Activated T-helper 1 cell treated with anti-CD3 and anti-CD28 coated beads, Interleukin-12 subunit alpha, Interleukin-12 subunit beta, Interleukin-2, Interleukin-4 antibody, amounts not matched to agents 30 ng/mL and 10 ng/mL and 1 ng/mL, durations not matched to agents 14 hours and 24 hours and 36 hours (primary cell): ENCODE data around the gene VRK3. TPM values are rescaled to one million over a fixed set of nuclear protein-coding genes. Genes with fewer than 3 reads are reported as not detected.

Source experiments
- DNase-seq: peaks from one replicate; pipeline ENCODE4 v3.0.0; 2021; ENCODE audit warnings: low spot score
- H3K27ac Mint-ChIP-seq: one replicate; pipeline ENCODE4 v1.8.0; 2021; ENCODE audit warnings: mild to moderate bottlenecking, mixed read lengths
- H3K27me3 Mint-ChIP-seq: one replicate; pipeline ENCODE4 v1.8.0; 2022; ENCODE audit warnings: mild to moderate bottlenecking, moderate library complexity, mixed read lengths; ENCODE audit not compliant: insufficient read depth
- H3K36me3 Mint-ChIP-seq: one replicate; pipeline ENCODE4 v1.8.0; 2021; ENCODE audit warnings: low read depth, mixed read lengths
- H3K4me1 Mint-ChIP-seq: one replicate; pipeline ENCODE4 v1.8.0; 2021; ENCODE audit warnings: low read depth, mixed read lengths
- H3K4me3 Mint-ChIP-seq: one replicate; pipeline ENCODE4 v1.8.0; 2021; ENCODE audit warnings: mild to moderate bottlenecking, moderate library complexity, mixed read lengths
- H3K9me3 Mint-ChIP-seq: one replicate; pipeline ENCODE4 v1.8.0; 2021; ENCODE audit warnings: mixed read lengths
- intact Hi-C: fragments of 100-400 bp; cut with micrococcal nuclease; formaldehyde crosslinking; loops from one replicate; pipeline ENCODE4 v1.15.1; 2024
- total RNA-seq: library from RNA; stranded (reverse); gene quantifications from 2 replicates; pipeline ENCODE4 v1.2.3, GENCODE V29; 2022

VRK3 gene
- total RNA-seq, 1 donor from 2014 or later: 66.7 TPM

DNA sequence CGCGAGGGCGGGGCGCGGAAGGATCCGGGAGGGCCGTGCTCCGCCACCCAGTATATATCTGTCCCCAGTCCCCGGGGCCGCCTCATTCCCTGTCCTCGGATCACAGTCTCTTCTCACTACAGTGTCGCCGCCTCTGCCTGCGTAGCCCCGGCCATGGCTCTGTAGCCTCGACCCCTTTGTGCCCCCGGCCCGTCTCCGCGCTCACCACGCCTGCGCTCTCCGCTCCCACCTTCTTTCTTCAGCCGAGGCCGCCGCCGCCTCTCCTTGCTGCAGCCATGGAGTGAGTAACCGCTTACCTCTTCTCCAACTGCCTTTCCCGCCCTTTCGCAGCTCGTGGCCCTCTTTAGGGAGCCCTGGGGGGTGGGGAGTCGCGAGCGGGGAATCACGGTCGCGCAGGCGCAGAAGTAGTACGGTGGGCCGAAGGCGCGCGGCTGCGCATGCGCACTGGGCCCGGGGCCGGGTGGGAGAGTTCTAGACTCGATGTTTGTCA, 96.0 kb downstream of the VRK3 start, which contains the start of the genes ATF5 and NUP62:
ATF5 (plus strand) TSS at position 85 of the 490 bp plus-strand sequence. CDS start 1,646 bp downstream, outside the sequence.
NUP62 (minus strand) TSS at position 384 of the 490 bp plus-strand sequence. CDS start 19,697 bp downstream, outside the sequence.
- intact Hi-C loops: loop anchor here (1.0 to 2.0 kb wide), 6 partner anchors 18 to 62 kb away; partner anchors contain the start of genes AKT1S1, PNKP and TBC1D17
- H3K27me3 Mint-ChIP-seq: no peaks in the 10 kb centered on the region
- peaks cover 54% of the 10 kb centered on the region for H3K4me1 Mint-ChIP-seq
- H3K9me3 Mint-ChIP-seq: peaks cover 4% of the 10 kb centered on the region
- H3K27ac Mint-ChIP-seq: peak within 1 kb of the TSS; percentile 100
- peak within 1 kb of the TSS; percentile 97 for H3K4me3 Mint-ChIP-seq
- peaks cover 64% of the 10 kb centered on the region for H3K36me3 Mint-ChIP-seq
- DNase-seq: peak; percentile 88

DNA sequence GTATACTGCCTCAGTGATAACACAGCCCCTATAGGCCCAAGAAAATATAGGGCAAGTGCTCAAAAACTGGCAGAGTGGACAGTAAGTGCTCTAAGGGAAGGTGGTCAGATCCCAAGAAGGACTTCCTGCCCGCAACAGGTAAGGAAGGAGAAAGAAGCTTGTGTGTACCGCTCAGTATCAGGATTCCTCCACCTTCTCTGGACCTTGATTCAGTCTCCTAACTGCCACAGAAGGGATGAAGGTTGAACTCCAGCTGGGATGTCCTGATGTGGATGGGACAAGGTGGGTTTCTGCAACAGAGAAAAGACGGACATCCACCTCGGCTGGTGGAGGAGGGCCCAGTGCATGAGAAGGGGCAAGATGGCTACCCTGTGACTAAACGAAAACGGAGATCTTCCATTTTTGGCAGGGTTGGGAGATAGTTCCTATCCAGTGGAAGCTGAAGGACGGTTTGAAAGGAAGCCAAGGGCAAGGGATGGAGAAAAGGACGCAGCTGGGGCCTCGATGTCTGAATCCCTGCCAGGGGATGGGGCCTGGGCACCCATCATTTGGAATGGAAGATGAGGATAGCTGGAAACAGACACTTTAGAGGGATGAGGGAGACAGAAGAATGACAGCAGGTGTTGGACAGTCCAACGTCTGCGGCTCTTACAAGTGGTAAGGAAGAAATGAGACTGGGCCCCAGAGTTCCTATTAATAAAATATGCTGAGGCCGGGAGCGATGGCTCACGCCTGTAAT, 97.5 kb downstream of the VRK3 start:
- intact Hi-C loops: loop anchor here (2.0 kb wide), 1 partner anchor 59 kb away; no protein-coding TSS in a partner anchor
- Mint-ChIP-seq H3K36me3 (peaks cover 66% of the 10 kb centered on the region), H3K9me3 (peaks cover 4% of the 10 kb centered on the region), H3K27me3 (no peaks in the 10 kb centered on the region), H3K4me3 (peak overlapping the region; percentile 97), H3K27ac (peak overlapping the region; percentile 96), H3K4me1 (peaks cover 59% of the 10 kb centered on the region)
- no peak for DNase-seq

DNA sequence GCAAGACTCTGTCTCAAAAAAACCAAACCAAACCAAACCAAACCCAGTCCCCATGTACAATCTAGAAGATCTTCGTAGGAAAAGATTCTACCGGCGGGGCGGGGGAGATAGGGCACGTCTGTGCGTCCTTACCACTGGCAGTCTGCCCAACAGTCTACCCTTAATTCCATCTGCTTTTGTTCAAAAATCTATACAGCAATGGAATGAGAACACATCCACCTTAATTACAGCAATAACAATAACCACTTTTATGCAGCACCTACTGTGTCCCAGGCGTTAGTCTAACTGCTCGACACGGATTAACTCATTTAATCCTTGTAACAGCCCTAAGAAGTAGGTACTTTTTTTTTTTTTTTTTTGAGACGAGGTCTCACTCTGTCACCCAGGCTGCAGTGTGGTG, 98.7 kb downstream of the VRK3 start:
- Mint-ChIP-seq H3K4me3 (peak overlapping the region; percentile 47), H3K27me3 (no peaks in the 10 kb centered on the region), H3K4me1 (peaks cover 59% of the 10 kb centered on the region), H3K36me3 (peaks cover 61% of the 10 kb centered on the region), H3K27ac (peak overlapping the region; percentile 34), H3K9me3 (no peaks in the 10 kb centered on the region)
- intact Hi-C loops: no loop called here
- DNase-seq: no peak

Other genes starting within 250 kb of the VRK3 start
- gene FUZ, start 212.1 kb downstream of the VRK3 start, total RNA-seq: 14.0 and 18.8 TPM in 2 replicates
- gene MED25, start 207.1 kb downstream of the VRK3 start, total RNA-seq: 54.2 and 54.5 TPM in 2 replicates
- gene PTOV1, start 174.2 kb downstream of the VRK3 start, total RNA-seq: 107 and 113 TPM in 2 replicates
- 138 and 141 TPM in 2 replicates for gene PNKP, start 157.8 kb downstream of the VRK3 start, total RNA-seq
- gene AKT1S1, start 148.0 kb downstream of the VRK3 start, total RNA-seq: 32.1 and 32.2 TPM in 2 replicates
- gene TBC1D17, start 147.7 kb downstream of the VRK3 start, total RNA-seq: 38.7 and 41.8 TPM in 2 replicates
- gene IL4I1, start 128.5 kb downstream of the VRK3 start, total RNA-seq: 50.0 and 51.5 TPM in 2 replicates
- 50.7 and 52.0 TPM in 2 replicates for gene ATF5, start 96.2 kb downstream of the VRK3 start, total RNA-seq
- 231 and 238 TPM in 2 replicates for gene NUP62, start 95.9 kb downstream of the VRK3 start, total RNA-seq
- gene SIGLEC11, start 64.2 kb downstream of the VRK3 start, total RNA-seq: not detected in 2 replicates
- 10.1 and 11.8 TPM in 2 replicates for gene ZNF473, start 633 bp upstream of the VRK3 start, total RNA-seq
- not detected in 2 replicates for gene IZUMO2, start 137.9 kb upstream of the VRK3 start, total RNA-seq
- not detected in 2 replicates for gene MYH14, start 178.2 kb upstream of the VRK3 start, total RNA-seq